HCT116 (cell line): ENCODE measurements around the gene MYLK4. TPM values are rescaled to one million over a fixed set of nuclear protein-coding genes. Genes with fewer than 3 reads are reported as not detected.

Source experiments
- ATAC-seq: fragments of 200-7000 bp; cut with Tn5 transposase; 2 replicates; pipeline ENCODE4 v1.9.1; 2020; ENCODE audit warnings: mild to moderate bottlenecking, moderate library complexity
- BruUV-seq: library from RNA; stranded (reverse); fragments of 400-500 nt; replicated peaks from 2 replicates; lab custom pipeline; 2021; lab: Mats Ljungman, UMichigan
- CTCF ChIA-PET: fragments of 300-600 bp; sonication (Branson Sonifier 250); formaldehyde crosslinking; loops from one replicate; lab custom pipeline; 2021; ENCODE audit warnings: antibody characterized with exemption; lab: Charles Lee
- POLR2A ChIA-PET: fragments of 300-600, 350-600 bp; sonication (Branson Sonifier 250); formaldehyde crosslinking; loops from one replicate; lab custom pipeline; 2021; ENCODE audit warnings: antibody characterized with exemption; lab: Charles Lee
- RAD21 ChIA-PET, 2 experiments: fragments of 300-600 bp; sonication (Branson Sonifier 250); formaldehyde crosslinking; loops; one replicate each; lab custom pipeline; 2023; ENCODE audit warnings: low total read pairs in 2 of 2; ENCODE audit not compliant: uncharacterized antibody in 2 of 2, unreplicated experiment in 2 of 2, low non-redundant PET in 1 of 2; lab: Charles Lee
- DNase-seq: peaks from one replicate; pipeline ENCODE4 v3.0.0-alpha.2; 2010; ENCODE audit warnings: low read depth, low spot score
- H2AFZ ChIP-seq: fragments of 200-600 bp; shearing (Covaris generic), sonication (generic); 2 replicates; pipeline ENCODE4 v1.6.1; 2017; ENCODE audit warnings: low read depth, mixed run types, mixed read lengths, antibody characterized with exemption, low read length; ENCODE audit not compliant: poor library complexity, severe bottlenecking
- H3K27ac ChIP-seq: 2 replicates; pipeline ENCODE4 v1.5.1; 2012; ENCODE audit warnings: low read depth, low read length
- H3K27me3 ChIP-seq: fragments of 200-600 bp; sonication (generic); 2 replicates; pipeline ENCODE4 v1.6.1; 2016; ENCODE audit warnings: mixed run types, low read length, mixed read lengths; ENCODE audit not compliant: insufficient read depth
- H3K36me3 ChIP-seq, 2 experiments: fragments of 200-500 bp in 1 of 2; fragments of 200-600 bp in 1 of 2; sonication (Bioruptor generic) in 1 of 2; sonication (generic) in 1 of 2; 2 replicates each; pipeline versions ENCODE4 v1.5.1 to v1.6.1; 2014 to 2016; ENCODE audit warnings: low read length in 2 of 2, inconsistent platforms in 1 of 2, mixed read lengths in 1 of 2, mixed run types in 1 of 2; ENCODE audit not compliant: insufficient read depth in 2 of 2, control insufficient read depth in 1 of 2
- H3K4me1 ChIP-seq, 2 experiments: fragments of 200-600 bp in 1 of 2; sonication (generic) in 1 of 2; 2 replicates each; pipeline versions ENCODE4 v1.5.1 to v1.6.1; 2012 to 2017; ENCODE audit warnings: low read length in 2 of 2, inconsistent platforms in 1 of 2, mild to moderate bottlenecking in 1 of 2, mixed read lengths in 1 of 2, mixed run types in 1 of 2, moderate library complexity in 1 of 2; ENCODE audit not compliant: insufficient read depth in 2 of 2, control insufficient read depth in 1 of 2
- H3K4me2 ChIP-seq: fragments of 200-600 bp; sonication (generic); 2 replicates; pipeline ENCODE4 v1.6.1; 2017; ENCODE audit warnings: mixed run types, low read length, mixed read lengths
- H3K4me3 ChIP-seq, 2 experiments: fragments of 200-600 bp in 1 of 2; sonication (generic) in 1 of 2; replicated peaks in 1 of 2; 2 replicates each; pipeline ENCODE4 v1.5.1; 2011 to 2016; ENCODE audit warnings: low read length in 2 of 2, control low read depth in 1 of 2, low read depth in 1 of 2, mild to moderate bottlenecking in 1 of 2, mixed read lengths in 1 of 2, mixed run types in 1 of 2
- H3K79me2 ChIP-seq: fragments of 200-600 bp; sonication (generic); 2 replicates; pipeline ENCODE4 v1.6.1; 2017; ENCODE audit warnings: mild to moderate bottlenecking, mixed run types, low read length, moderate library complexity, mixed read lengths; ENCODE audit not compliant: insufficient read depth
- H3K9ac ChIP-seq: fragments of 200-600 bp; sonication (generic); 2 replicates; pipeline ENCODE4 v1.6.1; 2016; ENCODE audit warnings: low read length, mixed read lengths
- H3K9me2 ChIP-seq: fragments of 200-600 bp; sonication (generic), shearing (Covaris generic); 2 replicates; pipeline ENCODE4 v1.6.1; 2017; ENCODE audit warnings: mixed run types, mild to moderate bottlenecking, moderate library complexity; ENCODE audit not compliant: insufficient read depth
- H3K9me3 ChIP-seq, 2 experiments: fragments of 200-500 bp in 1 of 2; fragments of 200-600 bp in 1 of 2; sonication (Bioruptor generic) in 1 of 2; sonication (generic) in 1 of 2; 2 replicates each; pipeline ENCODE4 v1.6.1; 2014 to 2017; ENCODE audit warnings: low read length in 2 of 2, mixed read lengths in 2 of 2, inconsistent platforms in 1 of 2, low read depth in 1 of 2, mild to moderate bottlenecking in 1 of 2, mixed run types in 1 of 2, moderate library complexity in 1 of 2; ENCODE audit not compliant: control insufficient read depth in 1 of 2, insufficient read depth in 1 of 2
- H4K20me1 ChIP-seq: fragments of 200-600 bp; sonication (generic), shearing (Covaris generic); 2 replicates; pipeline ENCODE4 v1.6.1; 2017; ENCODE audit warnings: mixed run types, mild to moderate bottlenecking, moderate library complexity; ENCODE audit not compliant: insufficient read depth
- CBX3 ChIP-seq: IDR thresholded peaks from 2 replicates; pipeline ENCODE4 v1.6.1; 2012; ENCODE audit warnings: low read depth
- CEBPB ChIP-seq: IDR thresholded peaks from 2 replicates; pipeline ENCODE4 v1.6.1; 2012; ENCODE audit warnings: low read depth
- SIN3A ChIP-seq: IDR thresholded peaks from 2 replicates; pipeline ENCODE4 v1.6.1; 2012; ENCODE audit warnings: low read depth
- TCF7L2 ChIP-seq: IDR thresholded peaks from 2 replicates; pipeline ENCODE4 v1.7.0; 2011; ENCODE audit warnings: borderline replicate concordance, inconsistent platforms; ENCODE audit not compliant: insufficient read depth, insufficient read length; ENCODE audit errors: extremely low read depth
- ZFX ChIP-seq: fragments of 450-650 bp; IDR thresholded peaks from 2 replicates; pipeline ENCODE4 v1.6.1; 2017
- intact Hi-C: fragments of 100-400 bp; cut with micrococcal nuclease; formaldehyde crosslinking; loops from 2 replicates; pipeline ENCODE4 v1.10.0; 2022
- total RNA-seq: library from RNA; stranded (reverse); gene quantifications from one replicate; pipeline ENCODE4 v1.2.1, GENCODE V29; 2021; ENCODE audit not compliant: unreplicated experiment
- TF ChIP-seq, protein P1 (sequence below): IDR thresholded peaks from 2 replicates; pipeline ENCODE4 v1.6.1; 2012
- TF ChIP-seq, protein P2 (sequence below): IDR thresholded peaks from 2 replicates; pipeline ENCODE4 v1.6.1; 2011; ENCODE audit warnings: mild to moderate bottlenecking, low read length, moderate library complexity; ENCODE audit not compliant: insufficient replicate concordance; ENCODE audit errors: extremely low read depth

The MYLK4 gene
- total RNA-seq, 1 experiment from 2014 or later, result 0.27 TPM

DNA sequence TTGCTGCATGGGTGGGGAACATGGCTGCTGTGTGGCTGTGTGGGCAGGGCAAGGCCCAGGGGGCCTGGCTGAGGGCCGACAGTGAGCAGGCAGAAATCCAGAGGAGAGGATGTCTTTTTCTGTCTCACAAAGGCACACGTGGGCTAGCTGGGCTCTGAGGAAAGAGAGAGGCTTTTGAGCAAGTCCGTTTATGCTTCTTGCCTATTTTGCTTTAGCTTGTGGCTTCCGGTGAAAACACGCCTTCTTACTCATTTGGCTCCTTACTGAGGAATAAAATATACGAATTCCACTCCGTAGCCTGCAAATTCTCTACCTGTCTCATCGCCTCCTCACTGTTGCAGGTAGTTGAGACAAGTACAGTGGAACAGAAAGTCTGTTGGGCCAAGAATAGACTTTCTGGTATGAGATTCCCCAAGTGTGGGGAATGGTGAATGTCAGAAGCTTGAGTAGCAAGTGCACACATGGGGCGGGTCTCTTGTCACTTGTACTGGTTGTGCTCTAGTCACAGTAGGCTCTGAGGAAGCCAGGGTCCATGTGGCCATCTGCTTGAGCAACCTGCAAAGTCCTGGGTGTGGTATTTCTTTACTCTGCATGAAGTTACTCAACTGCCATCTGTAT, 42.9 kb upstream of the MYLK4 start:
- ATAC-seq, result no peak
- BruUV-seq, result no TSS peak
- Histone ChIP-seq H3K27ac (no peak overlapping the region), H3K79me2 (no peaks in the 10 kb centered on the region), H4K20me1 (no peaks in the 10 kb centered on the region), H3K9ac (no peak overlapping the region), H3K27me3 (no peaks in the 10 kb centered on the region), H3K9me3 (no peaks in the 10 kb centered on the region), H2AFZ (no peak overlapping the region), H3K36me3 (no peaks in the 10 kb centered on the region), H3K4me2 (no peak overlapping the region), H3K4me3 (no peak overlapping the region), H3K9me2 (no peaks in the 10 kb centered on the region), H3K4me1 (peaks cover 13 to 68% of the 10 kb centered on the region in 2 experiments; a peak in 3 of 4 replicates)
- TF ChIP-seq, protein P1, sequence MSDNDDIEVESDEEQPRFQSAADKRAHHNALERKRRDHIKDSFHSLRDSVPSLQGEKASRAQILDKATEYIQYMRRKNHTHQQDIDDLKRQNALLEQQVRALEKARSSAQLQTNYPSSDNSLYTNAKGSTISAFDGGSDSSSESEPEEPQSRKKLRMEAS, result 0 out of 2 replicates have a peak, but pooled peaks have one; percentile 17
- TF ChIP-seq ZFX (no peak), CBX3 (no peak), SIN3A (no peak), TCF7L2 (no peak), CEBPB (no peak)
- TF ChIP-seq, protein P2, sequence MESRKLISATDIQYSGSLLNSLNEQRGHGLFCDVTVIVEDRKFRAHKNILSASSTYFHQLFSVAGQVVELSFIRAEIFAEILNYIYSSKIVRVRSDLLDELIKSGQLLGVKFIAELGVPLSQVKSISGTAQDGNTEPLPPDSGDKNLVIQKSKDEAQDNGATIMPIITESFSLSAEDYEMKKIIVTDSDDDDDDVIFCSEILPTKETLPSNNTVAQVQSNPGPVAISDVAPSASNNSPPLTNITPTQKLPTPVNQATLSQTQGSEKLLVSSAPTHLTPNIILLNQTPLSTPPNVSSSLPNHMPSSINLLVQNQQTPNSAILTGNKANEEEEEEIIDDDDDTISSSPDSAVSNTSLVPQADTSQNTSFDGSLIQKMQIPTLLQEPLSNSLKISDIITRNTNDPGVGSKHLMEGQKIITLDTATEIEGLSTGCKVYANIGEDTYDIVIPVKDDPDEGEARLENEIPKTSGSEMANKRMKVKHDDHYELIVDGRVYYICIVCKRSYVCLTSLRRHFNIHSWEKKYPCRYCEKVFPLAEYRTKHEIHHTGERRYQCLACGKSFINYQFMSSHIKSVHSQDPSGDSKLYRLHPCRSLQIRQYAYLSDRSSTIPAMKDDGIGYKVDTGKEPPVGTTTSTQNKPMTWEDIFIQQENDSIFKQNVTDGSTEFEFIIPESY, result no peak
- intact Hi-C loops, result loop anchor here (5.0 kb wide), 1 partner anchor 264 kb away; no protein-coding TSS in a partner anchor
- RAD21 ChIA-PET, result no interaction called here
- CTCF ChIA-PET, result no interaction called here
- POLR2A ChIA-PET, result interaction anchor here (0.8 kb wide), 1 partner anchor 48 kb away, joined by 3 read pairs; the partner anchor contains the start of gene SERPINB1
- no peak for DNase-seq
